K562 (cell line): Measurements from ENCODE around the gene EPDR1. TPM values are rescaled to one million over a fixed set of nuclear protein-coding genes. Genes with fewer than 3 reads are reported as not detected.
A peak's percentile ranks its signal among the peaks of the same experiment; 100 is the strongest.

Experiments
- ATAC-seq: fragments of 200-7000 bp; cut with Tn5 transposase; 3 replicates; pipeline ENCODE4 v1.9.1; 2020; ENCODE audit warnings: moderate library complexity
- BruUV-seq: library from RNA; stranded (reverse); fragments of 400-500 nt; replicated peaks from 2 replicates; lab custom pipeline; 2021; lab: Mats Ljungman, UMichigan
- CTCF ChIA-PET: fragments of 300-600 bp; formaldehyde crosslinking; extraction: SDS; loops from one replicate; lab custom pipeline; 2021; ENCODE audit warnings: low intra/inter-chr PET ratio; lab: Yijun Ruan, JAX
- POLR2A ChIA-PET: fragments of 300-600, 350-650 bp; sonication (Branson Sonifier 250); formaldehyde crosslinking; extraction: SDS; loops from one replicate; lab custom pipeline; 2021; ENCODE audit warnings: antibody characterized with exemption, inconsistent platforms; lab: Yijun Ruan, JAX
- DNase-seq, 4 experiments: peaks; one replicate each; pipeline versions ENCODE4 v3.0.0 to v3.0.0-alpha.2; 2011 to 2018; ENCODE audit warnings: low spot score in 3 of 4, mixed read lengths in 3 of 4; ENCODE audit errors: extremely low read depth in 1 of 4
- FAIRE-seq: peaks from 2 replicates; lab custom pipeline; 2011; peaks lifted over from hg19 to GRCh38; lab: Jason Lieb, UNC
- H2AFZ ChIP-seq: 2 replicates; pipeline ENCODE4 v1.6.0; 2011; ENCODE audit warnings: low read depth, low read length, control low read depth, inconsistent platforms
- H3K27ac ChIP-seq: fragments of 200-600 bp; 3 replicates; pipeline ENCODE4 v1.8.0; 2011; ENCODE audit warnings: low read depth, mild to moderate bottlenecking, control low read depth, inconsistent platforms, low read length, moderate library complexity, mixed read lengths; ENCODE audit errors: extremely low read depth
- H3K27me3 ChIP-seq, 2 experiments: fragments of 300-600 bp in 1 of 2; 2 replicates in 1 of 2; 3 replicates in 1 of 2; pipeline versions ENCODE4 v1.6.0 to v1.8.0; 2011; ENCODE audit warnings: inconsistent platforms in 2 of 2, low read length in 2 of 2, mild to moderate bottlenecking in 1 of 2, mixed read lengths in 1 of 2, moderate library complexity in 1 of 2; ENCODE audit not compliant: control insufficient read depth in 2 of 2, insufficient read depth in 2 of 2
- H3K36me3 ChIP-seq: fragments of 300-600 bp; 3 replicates; pipeline ENCODE4 v1.8.0; 2011; ENCODE audit warnings: mild to moderate bottlenecking, low read length, inconsistent platforms; ENCODE audit not compliant: control insufficient read depth, insufficient read depth
- H3K4me1 ChIP-seq, 2 experiments: fragments of 200-600 bp in 1 of 2; replicated peaks in 1 of 2; 2 replicates in 1 of 2; 3 replicates in 1 of 2; pipeline versions ENCODE4 v1.5.1 to v1.8.0; 2011; ENCODE audit warnings: inconsistent platforms in 2 of 2, low read length in 2 of 2, mild to moderate bottlenecking in 1 of 2, mixed read lengths in 1 of 2, moderate library complexity in 1 of 2; ENCODE audit not compliant: control insufficient read depth in 2 of 2, insufficient read depth in 2 of 2
- H3K4me2 ChIP-seq: 2 replicates; pipeline ENCODE4 v1.6.1; 2011; ENCODE audit warnings: low read length, control low read depth, inconsistent platforms, mixed read lengths; ENCODE audit not compliant: insufficient read depth
- H3K4me3 ChIP-seq: fragments of 200-600 bp; sonication (generic), shearing (Covaris generic); 2 replicates; pipeline ENCODE4 v1.5.1; 2016; ENCODE audit warnings: control low read depth, inconsistent platforms
- H3K79me2 ChIP-seq: fragments of 200-600 bp; 3 replicates; pipeline ENCODE4 v1.8.0; 2011; ENCODE audit warnings: low read length, inconsistent platforms; ENCODE audit not compliant: control insufficient read depth, insufficient read depth
- H3K9ac ChIP-seq, 2 experiments: 2 replicates each; pipeline versions ENCODE4 v1.6.0 to v1.6.1; 2011; ENCODE audit warnings: low read depth in 2 of 2, low read length in 2 of 2, control low read depth in 1 of 2, inconsistent platforms in 1 of 2, mild to moderate bottlenecking in 1 of 2, mixed read lengths in 1 of 2; ENCODE audit not compliant: insufficient read depth in 1 of 2
- H3K9me1 ChIP-seq: one replicate; pipeline ENCODE4 v1.6.0; 2011; ENCODE audit warnings: inconsistent platforms, mild to moderate bottlenecking, low read length, moderate library complexity; ENCODE audit not compliant: control insufficient read depth, insufficient read depth
- H3K9me3 ChIP-seq: replicated peaks from 2 replicates; pipeline ENCODE4 v1.5.1; 2011; ENCODE audit warnings: low read depth, low read length, inconsistent platforms; ENCODE audit not compliant: control insufficient read depth, insufficient read depth
- H4K20me1 ChIP-seq: replicated peaks from 2 replicates; pipeline ENCODE4 v1.6.1; 2011; ENCODE audit warnings: low read length, inconsistent platforms, mixed read lengths; ENCODE audit not compliant: control insufficient read depth, insufficient read depth
- BCL6 ChIP-seq: fragments of 250-450 bp; sonication (Bioruptor Pico); IDR thresholded peaks from 2 replicates; pipeline ENCODE4 v1.4.0; 2020
- FOXJ3 ChIP-seq: sonication (generic); formaldehyde crosslinking; IDR thresholded peaks from 2 replicates; pipeline ENCODE4 v1.4.0; 2020; ENCODE audit warnings: mild to moderate bottlenecking, missing genetic modification reagents
- PHF8 ChIP-seq: fragments of 200-600 bp; sonication (generic); IDR thresholded peaks from 2 replicates; pipeline ENCODE4 v1.6.1; 2012; ENCODE audit warnings: mixed run types, mild to moderate bottlenecking, inconsistent platforms, low read length, moderate library complexity, borderline replicate concordance
- PRMT5 ChIP-seq: sonication (generic); formaldehyde crosslinking; IDR thresholded peaks from 2 replicates; pipeline ENCODE4 v1.5.0; 2020; ENCODE audit warnings: missing genetic modification reagents
- RBM15 ChIP-seq: fragments of 200-400 bp; formaldehyde crosslinking; IDR thresholded peaks from 2 replicates; pipeline ENCODE4 v1.6.1; 2018; ENCODE audit warnings: mild to moderate bottlenecking, low read length, moderate library complexity; ENCODE audit not compliant: insufficient read depth
- TBL1XR1 ChIP-seq, 2 experiments: IDR thresholded peaks; 2 replicates each; pipeline ENCODE4 v1.6.1; 2012; ENCODE audit warnings: improper control_type of control experiment in 2 of 2, low read length in 2 of 2, mild to moderate bottlenecking in 1 of 2
- ZFX ChIP-seq: sonication (generic); formaldehyde crosslinking; IDR thresholded peaks from 2 replicates; pipeline ENCODE4 v1.8.0; 2022; ENCODE audit warnings: mild to moderate bottlenecking, missing genetic modification reagents, moderate library complexity
- WGBS: fragments of 100-300 bp; shearing (Covaris generic); methylation state at CpG from one replicate; pipeline ENCODE4 v1.1.6; 2016; ENCODE audit warnings: low coverage, mixed read lengths; ENCODE audit not compliant: insufficient coverage; ENCODE audit errors: missing lambda C conversion rate; 5-methylcytosine and 5-hydroxymethylcytosine counted together
- in situ Hi-C: fragments of 300-500 bp; cut with MboI; formaldehyde crosslinking; loops from 4 replicates; pipeline ENCODE4 v1.15.0; 2018; ENCODE audit warnings: inconsistent platforms, mixed read lengths
- intact Hi-C: fragments of 100-400 bp; cut with micrococcal nuclease; formaldehyde crosslinking; loops from 2 replicates; pipeline ENCODE4 v1.14.2; 2022
- polyA plus RNA-seq, 8 experiments: library from polyadenylated mRNA; depleted of rRNA in 4 of 8; stranded (reverse) in 5 of 8; unstranded in 3 of 8; fragments of >200 nt; fragmentation: Nextera tagmentation in 2 of 8; fragmentation: Illumina TruSeq in 1 of 8; extraction: Ambion mirVana in 2 of 8; extraction: Trizol in 1 of 8; gene quantifications; 2 replicates each; pipeline versions ENCODE4 v1.2.1 to v1.2.3, GENCODE V29; 2011 to 2014; ENCODE audit warnings: inconsistent platforms in 1 of 8, missing spikeins in 1 of 8
- total RNA-seq, 7 experiments: library from RNA; depleted of rRNA in 6 of 7; stranded (reverse); fragments of >200 nt in 6 of 7; fragmentation: Illumina TruSeq in 2 of 7; extraction: Trizol in 2 of 7; gene quantifications; 2 replicates each; pipeline versions ENCODE4 v1.2.1 to v1.2.3, GENCODE V29; 2011 to 2021; ENCODE audit warnings: low replicate concordance in 1 of 7
- TF ChIP-seq, protein P1 (sequence below): IDR thresholded peaks from 2 replicates; pipeline ENCODE4 v1.6.1; 2016; ENCODE audit warnings: missing genetic modification characterization, missing compliant biosample characterization

EPDR1 gene
- total and polyA plus RNA-seq, 9 of the 15 experiments (the other 6 are each of a cell fraction or from before 2014, with no cell fraction given): 0.01 to 0.11 TPM; not detected in 7

DNA sequence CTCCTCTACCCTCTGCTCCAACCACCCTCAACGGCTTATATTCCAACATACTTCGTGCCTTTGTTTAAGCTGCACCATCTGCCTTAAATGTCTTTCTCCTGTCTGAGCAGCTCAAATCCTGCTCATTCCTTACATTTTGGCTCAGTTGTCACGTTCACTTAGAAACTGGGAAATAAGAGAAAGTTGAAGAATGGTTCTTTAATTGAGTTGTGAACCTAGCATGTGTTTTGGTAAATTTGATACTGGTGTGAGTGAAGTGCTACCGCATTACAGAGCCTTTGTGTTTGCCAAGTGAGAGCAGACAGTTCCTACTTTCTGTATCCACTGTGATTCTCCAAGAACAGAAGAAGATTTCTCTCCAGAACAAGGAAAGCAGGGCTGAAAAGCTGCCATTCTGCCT is 54.3 kb downstream of the EPDR1 start:
- no peak for TF ChIP-seq BCL6
- no peak for TF ChIP-seq ZFX (CRISPR knock-in tag)
- TF ChIP-seq TBL1XR1 (IDR thresholded peaks at IDR 0.05; ENCODE audit: low read length in 2 of 2): no peak
- no peak for TF ChIP-seq PRMT5 (CRISPR knock-in tag)
- TF ChIP-seq, protein P1, sequence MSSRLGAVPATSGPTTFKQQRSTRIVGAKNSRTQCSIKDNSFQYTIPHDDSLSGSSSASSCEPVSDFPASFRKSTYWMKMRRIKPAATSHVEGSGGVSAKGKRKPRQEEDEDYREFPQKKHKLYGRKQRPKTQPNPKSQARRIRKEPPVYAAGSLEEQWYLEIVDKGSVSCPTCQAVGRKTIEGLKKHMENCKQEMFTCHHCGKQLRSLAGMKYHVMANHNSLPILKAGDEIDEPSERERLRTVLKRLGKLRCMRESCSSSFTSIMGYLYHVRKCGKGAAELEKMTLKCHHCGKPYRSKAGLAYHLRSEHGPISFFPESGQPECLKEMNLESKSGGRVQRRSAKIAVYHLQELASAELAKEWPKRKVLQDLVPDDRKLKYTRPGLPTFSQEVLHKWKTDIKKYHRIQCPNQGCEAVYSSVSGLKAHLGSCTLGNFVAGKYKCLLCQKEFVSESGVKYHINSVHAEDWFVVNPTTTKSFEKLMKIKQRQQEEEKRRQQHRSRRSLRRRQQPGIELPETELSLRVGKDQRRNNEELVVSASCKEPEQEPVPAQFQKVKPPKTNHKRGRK (tag): no peak
- TF ChIP-seq PHF8: no peak
- TF ChIP-seq FOXJ3 (CRISPR knock-in tag): no peak
- TF ChIP-seq RBM15: no peak
- ChIA-PET POLR2A (interaction anchor here (1.1 to 1.3 kb wide), 2 partner anchors 10 to 12 kb away, joined by 3 to 5 read pairs; no protein-coding TSS in a partner anchor), CTCF (no interaction called here)
- ATAC-seq (peak; percentile 29; the same call in 2 of the 3 replicates), FAIRE-seq (peak; percentile 40), DNase-seq (peak in 1 of 4 experiments; percentile 19)
- 0 out of 4 replicates have a peak overlapping the region, but pooled peaks of 1 of the 2 experiments have one; percentile 26 for H3K9ac ChIP-seq
- H3K9me3 ChIP-seq: no peaks in the 10 kb centered on the region
- no TSS peak for BruUV-seq
- in situ Hi-C loops (no loop called here), intact Hi-C loops (no loop called here)
- H3K79me2 ChIP-seq: no peaks in the 10 kb centered on the region
- WGBS: 15% methylated on average over 4 of the region's 4 CpGs
- H3K4me1 ChIP-seq: peaks cover 4 to 30% of the 10 kb centered on the region in 2 experiments; a peak in 4 of 5 replicates
- H3K27me3 ChIP-seq: no peaks in the 10 kb centered on the region
- no peak overlapping the region for H3K4me3 ChIP-seq
- peak overlapping the region; percentile 49; the same call in 1 of the 2 replicates for H3K4me2 ChIP-seq
- H3K9me1 ChIP-seq: no peaks in the 10 kb centered on the region
- no peaks in the 10 kb centered on the region for H3K36me3 ChIP-seq
- H2AFZ ChIP-seq: peak overlapping the region; percentile 68
- H4K20me1 ChIP-seq: no peaks in the 10 kb centered on the region
- H3K27ac ChIP-seq: peak overlapping the region; percentile 80
